Activated CD4-positive, alpha-beta T cell treated with anti-CD3 and anti-CD28 coated beads, Interleukin-2, amount 50 U/mL, for 1 hour (primary cell): ENCODE results near the gene CSN1S1.
"Not testable (repeated sequence)": the region's sequence is repeated elsewhere in the genome, so short reads cannot be mapped to it uniquely, and the experiment has no call there.

Experiments
- DNase-seq: peaks from one replicate; pipeline ENCODE4 v3.0.0-alpha.2; 2020

The CSN1S1 gene, protein sequence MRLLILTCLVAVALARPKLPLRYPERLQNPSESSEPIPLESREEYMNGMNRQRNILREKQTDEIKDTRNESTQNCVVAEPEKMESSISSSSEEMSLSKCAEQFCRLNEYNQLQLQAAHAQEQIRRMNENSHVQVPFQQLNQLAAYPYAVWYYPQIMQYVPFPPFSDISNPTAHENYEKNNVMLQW

DNA sequence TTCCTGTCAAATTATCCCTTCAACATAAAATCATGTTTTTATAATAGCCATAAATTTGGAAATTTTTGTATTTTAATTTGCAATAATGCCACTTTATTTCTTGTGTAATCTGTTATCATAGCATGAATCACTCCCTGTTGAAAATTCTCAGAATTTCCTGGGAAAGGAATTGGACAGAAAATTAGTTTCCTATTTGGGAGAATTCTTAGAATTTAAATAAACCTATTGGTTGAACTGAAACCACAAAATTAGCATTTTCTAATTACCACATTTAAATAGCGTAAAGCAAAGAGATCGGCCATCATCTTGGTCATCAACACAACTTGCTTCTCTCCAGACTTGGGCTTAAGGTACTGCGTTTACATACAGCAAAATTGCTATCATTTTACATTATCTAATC, at the start of gene CSN1S1:
TSS of gene CSN1S1 (plus strand) at position 301 of the 400 bp plus-strand sequence. CDS start 1,488 bp downstream, outside the sequence.
- DNase-seq: no peak

DNA sequence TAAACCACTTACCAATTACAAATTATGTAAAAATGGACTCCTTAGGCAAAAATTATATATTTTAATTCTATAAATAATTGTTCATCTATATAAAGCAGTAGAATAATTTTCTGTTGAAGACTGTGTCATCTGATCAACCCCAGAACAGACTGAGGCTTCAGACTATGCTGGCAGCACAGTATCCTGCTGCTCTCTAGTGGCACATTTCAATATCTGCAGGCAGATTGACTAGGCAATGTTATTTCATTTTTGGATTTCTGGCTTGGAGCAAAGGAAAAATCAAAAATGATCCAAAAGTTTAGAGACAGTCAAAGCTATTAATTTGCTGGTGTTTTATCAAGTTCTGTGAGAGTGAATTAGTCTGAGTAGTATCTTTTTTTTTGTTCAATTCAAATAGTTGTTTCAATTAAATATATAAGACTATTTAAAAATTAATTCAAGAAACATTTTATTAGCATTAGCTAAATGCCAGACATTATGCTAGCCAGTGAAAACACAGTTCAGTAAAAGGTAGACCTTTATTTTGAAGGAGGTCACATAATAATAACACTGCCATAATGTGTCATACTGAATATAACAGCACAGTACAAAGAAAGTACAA, 49.6 kb upstream of the CSN1S1 start:
- DNase-seq: peak; percentile 5

DNA sequence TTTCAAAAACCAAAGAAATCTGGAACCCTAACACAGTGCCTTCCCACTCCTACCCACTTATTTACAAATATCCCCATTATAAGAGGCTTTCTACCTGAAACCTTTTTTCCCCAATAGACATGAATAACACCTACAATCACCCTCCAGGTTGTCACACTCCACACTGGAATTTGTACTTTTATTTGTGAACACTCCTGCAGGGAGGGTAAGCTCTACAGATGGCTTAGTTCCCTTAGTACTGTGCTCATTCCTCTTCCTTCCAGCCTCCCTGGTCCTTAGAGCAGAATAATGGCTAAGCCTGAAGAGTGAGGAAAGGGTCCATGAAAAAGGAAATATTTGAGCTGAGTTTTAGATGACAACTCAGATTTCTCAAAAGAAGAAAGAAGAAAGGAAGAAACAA, 48.7 kb upstream of the CSN1S1 start:
- no peak for DNase-seq

DNA sequence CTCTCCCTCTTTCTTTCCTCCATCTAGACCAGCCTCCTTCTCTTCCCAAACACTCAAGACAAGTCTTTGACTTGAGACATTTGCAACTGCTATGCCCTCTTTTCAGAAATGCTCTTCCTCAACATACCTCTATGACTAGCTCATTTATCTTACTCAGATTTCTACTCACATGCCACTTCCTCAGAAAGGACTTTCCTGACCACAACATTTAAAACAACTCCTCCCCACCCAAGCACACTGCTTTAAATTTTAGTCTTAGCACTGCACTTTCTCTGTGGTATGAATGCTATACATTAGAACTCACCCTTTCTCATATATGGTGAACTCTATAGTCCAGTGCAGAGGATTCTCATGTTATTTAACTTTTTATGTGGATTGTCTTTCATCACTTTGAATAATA, 42.5 kb upstream of the CSN1S1 start:
- no peak for DNase-seq

DNA sequence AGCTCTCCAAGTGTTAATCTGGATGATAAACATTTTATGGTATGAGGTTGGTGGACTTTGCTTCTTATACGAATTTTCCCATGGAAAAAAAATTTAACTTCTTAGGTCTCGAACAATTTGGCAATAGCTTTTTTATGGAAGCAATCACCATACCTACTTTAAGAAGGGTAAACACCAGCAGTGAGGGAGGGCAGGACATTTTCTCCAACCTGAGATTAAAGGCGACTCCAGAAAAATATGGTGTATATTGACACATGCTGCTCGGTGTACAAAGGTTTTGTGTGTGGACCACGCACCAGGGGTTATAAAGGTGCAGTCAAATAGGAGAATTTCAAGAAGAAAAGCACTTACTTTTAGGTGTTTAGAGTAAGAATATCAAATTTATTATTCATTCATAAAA, 36.7 kb upstream of the CSN1S1 start:
- no peak for DNase-seq

DNA sequence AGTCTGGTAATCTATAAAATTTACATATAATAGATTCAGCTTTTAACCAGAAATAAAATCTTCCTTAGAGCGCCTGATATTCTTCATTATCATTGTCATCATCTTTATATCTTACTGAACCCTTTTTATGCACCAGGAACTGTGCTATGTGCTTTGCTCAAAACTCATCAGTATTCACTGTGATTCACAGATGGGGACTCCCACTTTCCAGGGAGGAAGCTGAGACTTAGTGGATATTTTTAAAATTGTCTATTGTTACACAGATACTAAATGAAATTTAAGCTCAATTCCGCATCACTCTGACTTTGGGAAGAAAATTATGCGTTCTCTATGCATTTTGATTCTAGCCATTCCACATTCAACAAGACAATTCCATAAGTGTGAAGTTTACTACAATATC, 36.1 kb upstream of the CSN1S1 start:
- DNase-seq: no peak

DNA sequence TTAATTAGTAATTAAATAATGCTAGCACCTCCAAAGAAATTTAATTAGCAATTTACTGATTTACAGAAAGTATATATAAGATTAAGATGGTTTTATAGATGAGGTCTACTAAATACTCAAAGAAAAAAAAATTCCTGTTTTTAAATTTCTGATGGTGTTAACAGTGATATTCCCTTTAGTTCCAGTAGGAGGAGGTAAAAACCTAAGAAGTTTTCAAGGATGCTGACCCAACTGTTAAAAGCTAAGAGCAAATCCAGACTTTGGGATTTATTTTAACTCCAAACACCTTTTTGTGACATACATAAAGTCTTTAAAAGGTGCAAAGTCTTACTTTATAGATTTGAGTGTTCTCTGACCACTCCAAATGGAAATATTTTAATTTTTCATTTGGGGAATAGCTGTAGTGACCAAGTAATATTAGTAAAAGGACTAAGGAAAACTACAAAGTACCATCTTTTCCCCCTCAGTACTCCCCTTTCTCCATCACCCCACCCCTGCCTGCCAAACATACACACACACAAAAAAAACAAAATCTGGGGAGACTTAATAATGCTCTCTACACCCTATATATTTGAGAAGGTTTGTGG, 34.2 kb upstream of the CSN1S1 start:
- no peak for DNase-seq

DNA sequence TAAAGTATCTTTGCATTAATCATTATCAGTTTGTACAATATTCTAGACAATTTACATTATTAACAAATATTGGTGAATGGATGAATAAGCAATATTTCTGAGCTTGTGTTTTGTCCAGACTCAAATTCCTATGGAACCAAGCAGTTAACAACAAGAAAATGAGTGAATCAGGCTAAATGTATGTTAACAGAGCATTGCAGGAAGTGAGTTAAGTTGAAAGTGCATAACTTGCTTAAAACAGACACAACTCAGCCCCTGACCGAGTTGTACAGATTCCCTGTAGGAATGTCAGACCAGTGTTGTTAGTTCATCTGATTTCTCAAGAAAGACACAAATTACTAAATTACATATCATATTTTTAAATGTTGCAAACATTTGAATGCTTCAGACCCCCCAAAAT, 23.7 kb upstream of the CSN1S1 start:
- DNase-seq: no peak

DNA sequence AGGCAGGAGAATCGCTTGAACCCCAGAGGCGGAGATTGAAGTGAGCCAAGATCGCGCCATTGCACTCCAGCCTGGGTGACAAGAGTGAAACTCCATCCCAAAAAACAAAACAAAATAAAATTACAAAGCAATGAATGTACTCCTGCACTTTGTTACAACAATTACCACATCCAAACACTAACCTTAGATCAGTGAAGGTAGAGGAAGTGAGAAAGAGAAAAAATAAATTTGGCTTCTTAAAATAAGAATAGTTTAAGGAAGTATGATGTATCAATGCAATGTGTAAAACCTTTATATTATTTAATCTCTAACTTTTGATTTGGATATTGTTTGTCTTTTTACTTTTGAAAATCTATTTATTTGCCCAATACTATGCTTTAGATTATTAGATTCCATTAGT, 21.7 kb upstream of the CSN1S1 start:
- no peak for DNase-seq

DNA sequence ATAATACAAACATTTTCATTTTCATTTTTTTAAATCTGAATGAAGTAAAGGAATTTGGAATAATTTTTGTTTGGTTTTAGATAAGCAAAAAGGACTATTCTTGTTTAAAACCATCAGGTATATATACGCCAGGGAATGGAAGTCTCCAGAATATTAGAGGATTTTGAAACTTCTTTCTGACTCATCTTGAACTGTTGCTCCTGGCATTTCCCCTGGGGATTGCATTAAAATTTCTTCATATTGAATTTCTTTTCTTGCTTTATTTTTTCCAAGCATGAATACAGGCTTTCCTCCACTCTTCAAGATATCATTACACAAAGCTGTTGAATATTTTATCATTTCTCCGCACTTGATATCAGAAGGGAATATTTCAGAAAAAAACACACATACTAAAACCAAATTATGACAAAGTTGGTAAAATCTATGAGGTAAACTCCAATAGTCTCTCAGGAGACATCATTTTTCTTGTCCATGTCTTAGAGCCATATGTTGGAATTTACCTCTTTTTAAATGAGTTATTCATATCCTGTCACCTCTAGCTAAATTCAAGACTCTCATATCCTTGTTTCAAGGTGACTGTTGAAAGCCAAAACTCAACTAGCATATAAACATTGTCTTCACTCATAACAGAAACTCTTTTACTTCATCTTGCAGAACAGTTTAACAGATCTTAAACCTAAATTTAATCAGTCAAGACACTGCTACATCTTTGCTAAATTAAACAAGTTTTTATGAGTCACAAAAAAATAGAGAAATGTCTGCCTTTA, 20.7 kb upstream of the CSN1S1 start:
- no peak for DNase-seq

DNA sequence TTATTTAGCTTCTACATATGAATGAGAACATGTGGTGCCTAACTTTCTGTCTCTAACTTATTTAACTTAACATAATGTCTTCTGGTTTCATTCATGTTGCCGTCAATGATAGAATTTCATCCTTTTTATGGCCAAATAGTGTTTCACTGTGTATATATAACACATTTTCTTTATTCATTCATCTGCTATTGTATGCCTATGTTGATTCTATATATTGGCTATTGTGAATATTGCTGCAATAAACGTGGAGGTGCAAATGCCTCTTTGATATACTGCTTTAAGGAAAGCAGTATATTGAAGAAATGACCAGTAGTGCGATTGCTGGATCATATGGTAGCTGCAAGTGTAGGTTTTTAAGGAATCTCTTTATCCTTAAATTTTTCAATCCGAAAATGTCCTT, 10.0 kb upstream of the CSN1S1 start:
- DNase-seq: no peak

DNA sequence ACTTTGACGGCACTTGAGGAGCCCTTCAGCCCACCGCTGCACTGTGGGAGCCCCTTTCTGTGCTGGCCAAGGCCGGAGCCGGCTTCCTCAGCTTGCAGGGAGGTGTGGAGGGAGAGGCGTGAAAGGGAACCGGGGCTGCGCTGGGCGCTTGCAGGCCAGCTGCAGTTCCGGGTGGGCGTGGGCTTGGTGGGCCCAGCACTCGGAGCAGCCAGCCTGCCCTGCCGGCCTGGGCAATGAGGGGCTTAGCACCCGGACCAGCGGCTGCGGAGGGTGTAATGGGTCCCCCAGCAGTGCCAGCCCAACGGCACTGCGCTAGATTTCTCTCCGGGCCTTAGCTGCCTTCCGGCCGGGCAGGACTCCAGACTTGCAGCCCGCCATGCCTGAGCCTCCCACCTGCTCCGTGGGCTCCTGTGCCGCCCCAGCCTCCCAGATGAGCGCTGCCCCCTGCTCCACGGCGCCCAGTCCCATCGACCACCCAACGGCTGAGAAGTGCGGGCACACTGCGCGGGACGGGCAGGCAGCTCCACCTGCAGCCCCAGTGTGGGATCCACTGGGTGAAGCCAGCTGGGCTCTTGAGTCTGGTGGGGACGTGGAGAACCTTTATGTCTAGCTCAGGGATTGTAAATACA, 7.0 kb upstream of the CSN1S1 start:
- DNase-seq: not testable (repeated sequence)

DNA sequence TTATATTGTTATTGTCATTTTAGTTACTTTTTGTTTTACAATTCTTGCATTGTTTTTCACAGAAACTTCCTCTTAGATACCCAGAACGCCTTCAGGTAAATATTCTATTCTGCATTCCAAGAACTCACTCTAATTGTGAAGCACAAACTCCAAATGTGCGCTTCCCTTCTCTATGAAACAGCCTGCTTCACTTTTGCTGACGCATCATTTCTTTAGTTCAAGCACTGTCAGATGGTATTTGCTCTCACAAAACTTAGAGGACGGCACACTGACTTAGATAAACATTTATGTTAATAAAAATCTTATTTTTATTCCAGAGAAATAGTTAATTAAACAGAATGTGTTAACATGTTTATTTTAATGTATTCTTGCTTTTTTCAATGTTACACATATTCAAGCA, 3.3 kb downstream of the CSN1S1 start:
- DNase-seq: no peak

DNA sequence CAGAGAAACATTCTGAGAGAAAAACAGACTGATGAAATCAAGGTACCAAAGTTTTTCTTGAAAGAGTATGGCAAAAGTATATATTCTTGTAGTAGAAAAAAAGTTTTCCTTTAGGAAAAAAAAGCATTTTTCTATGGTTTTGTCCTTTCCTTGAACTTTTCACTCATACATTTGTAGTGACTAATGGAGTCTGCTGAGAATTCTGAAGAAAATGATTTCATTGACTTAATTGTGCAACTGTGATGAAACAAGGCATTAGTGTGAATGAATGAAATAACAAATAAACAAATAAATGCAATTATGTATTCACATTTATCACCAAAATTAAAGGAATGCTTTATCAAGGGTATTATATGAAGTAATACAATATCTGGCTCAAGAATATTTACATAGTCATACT, 5.7 kb downstream of the CSN1S1 start:
- DNase-seq: no peak

DNA sequence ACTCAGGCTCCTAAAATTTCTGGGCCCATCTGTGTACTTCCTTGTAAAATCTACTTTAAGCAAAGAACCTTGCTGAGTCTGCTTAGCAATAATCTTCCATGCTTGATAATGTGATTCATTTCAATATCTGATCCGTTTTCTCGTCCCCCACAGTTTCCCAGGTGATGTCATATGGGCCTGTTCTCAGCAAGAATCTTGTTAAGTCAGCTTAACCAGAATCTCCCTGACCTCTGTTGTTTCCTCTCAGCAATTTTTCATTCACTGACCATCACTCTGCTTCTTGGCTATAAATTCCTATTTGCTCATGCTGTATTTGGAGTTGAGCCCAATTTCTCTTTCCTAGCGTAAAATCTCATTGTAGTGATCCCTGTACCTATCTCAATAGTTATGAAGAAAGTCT, 20.7 kb downstream of the CSN1S1 start:
- no peak for DNase-seq

DNA sequence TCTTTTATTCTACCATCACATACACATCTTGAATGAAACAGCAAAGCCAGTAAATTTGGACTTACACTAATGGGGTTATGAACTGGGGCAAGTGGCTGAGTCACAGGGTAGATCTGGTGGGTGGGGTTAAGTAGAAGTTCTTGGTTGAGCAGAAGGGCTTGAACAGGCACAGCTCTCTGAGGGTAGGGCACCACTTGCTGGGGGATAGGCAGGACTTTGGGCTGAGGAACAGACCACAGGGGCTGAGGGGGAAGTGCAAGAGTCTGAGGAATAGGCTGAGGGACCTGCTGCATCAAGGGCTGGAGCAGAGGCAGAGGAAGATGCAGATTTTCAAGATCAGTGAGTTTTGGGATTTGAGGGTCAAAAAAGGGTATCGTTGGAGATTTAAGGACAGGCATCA, 26.3 kb downstream of the CSN1S1 start:
- DNase-seq: no peak

DNA sequence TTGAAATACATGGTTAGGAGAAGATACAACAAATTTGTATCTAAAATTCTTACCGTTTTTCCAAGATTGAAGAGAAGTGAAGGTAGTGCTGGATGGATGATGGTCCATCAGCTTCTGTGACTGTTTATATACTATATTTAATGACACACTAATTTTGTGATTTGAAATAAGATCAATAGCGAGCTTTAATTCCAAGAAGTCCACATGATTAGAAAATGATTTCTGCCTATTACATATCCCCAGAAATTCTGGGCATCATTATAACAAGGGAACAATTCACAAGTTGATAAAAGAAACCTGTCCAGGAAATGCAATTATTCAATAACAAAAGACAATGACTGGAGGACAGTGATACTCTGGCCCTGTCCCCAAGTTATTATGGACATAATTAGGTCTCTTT, 34.8 kb downstream of the CSN1S1 start, which contains the start of gene CSN2:
TSS of gene CSN2 (minus strand) at position 101 of the 400 bp plus-strand sequence. CDS start 4,733 bp downstream, outside the sequence.
- no peak for DNase-seq

DNA sequence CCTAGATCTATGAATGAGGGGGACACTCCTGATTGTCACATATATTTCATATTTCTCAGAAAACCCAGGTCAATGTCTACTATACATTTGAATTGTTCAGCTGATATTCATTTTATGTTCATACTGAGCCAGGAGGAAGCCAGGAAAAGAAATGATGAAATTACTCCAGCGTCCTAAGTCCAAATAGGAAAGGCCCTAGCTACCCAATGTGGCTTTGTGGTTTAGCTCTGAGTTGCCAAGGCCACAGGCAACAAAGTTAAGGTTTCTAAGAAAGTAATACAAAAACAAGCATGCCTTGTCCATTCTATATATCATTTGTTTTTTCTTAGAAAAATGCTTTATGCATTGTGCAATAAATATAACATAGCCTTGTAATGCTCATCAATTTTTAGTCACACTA, 39.2 kb downstream of the CSN1S1 start:
- no peak for DNase-seq

DNA sequence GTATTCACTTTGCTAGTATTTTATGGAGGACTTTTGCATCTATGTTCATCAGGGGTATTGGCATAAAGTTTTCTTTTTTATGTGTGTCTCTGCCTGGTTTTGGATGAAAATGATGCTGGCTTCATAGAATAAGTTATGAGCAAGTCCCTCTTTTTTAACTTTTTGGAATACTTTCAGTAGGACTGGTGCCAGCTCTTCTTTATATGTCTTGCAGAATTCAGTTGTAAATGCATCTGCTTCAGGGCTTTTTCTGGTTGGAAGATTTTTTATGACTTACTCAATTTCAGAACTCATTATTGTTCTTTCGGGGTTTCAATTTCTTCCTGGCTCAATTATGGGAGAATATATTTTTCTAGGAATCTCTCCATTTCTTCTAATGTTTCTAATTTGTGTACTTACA, 43.8 kb downstream of the CSN1S1 start:
- no peak for DNase-seq

DNA sequence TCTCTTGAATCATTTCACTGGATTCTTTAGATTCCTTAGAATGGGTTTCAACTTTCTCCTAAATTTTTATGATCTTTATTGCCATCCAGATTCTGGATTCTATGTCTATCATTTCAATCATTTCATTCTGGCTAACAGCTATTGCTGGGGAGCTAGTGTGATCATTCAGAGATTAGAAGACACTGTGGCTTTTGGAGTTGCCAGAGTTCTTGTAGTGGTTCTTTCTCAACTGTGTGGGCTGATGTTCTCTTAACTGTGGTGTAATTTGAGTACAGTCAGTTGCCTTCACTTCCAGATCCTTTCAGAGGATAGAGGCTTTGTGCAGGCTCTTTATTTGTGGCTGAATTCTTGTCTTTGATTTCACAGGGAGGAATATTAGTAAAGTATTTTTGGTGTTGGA, 46.7 kb downstream of the CSN1S1 start:
- DNase-seq: no peak

DNA sequence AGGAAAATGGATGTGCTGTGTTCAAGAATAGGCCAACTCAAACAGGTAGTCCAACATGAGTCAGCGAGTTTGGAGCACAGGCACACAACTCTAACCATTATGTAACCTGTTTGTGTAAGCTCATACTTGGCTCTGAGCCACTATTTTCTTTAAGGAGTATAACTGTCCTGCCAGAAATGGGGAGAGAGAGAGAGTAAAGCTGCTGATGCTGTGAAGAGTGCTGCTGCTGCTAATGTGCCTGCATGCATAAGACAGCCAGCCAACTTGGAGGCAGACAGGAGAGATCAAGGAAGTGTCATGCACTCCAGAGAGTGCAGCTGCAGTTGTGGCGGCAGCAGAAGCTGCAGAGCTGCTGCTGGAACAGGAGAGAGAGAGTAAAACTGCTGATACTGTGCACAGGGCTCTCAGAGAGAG, 53.2 kb downstream of the CSN1S1 start:
- no peak for DNase-seq

DNA sequence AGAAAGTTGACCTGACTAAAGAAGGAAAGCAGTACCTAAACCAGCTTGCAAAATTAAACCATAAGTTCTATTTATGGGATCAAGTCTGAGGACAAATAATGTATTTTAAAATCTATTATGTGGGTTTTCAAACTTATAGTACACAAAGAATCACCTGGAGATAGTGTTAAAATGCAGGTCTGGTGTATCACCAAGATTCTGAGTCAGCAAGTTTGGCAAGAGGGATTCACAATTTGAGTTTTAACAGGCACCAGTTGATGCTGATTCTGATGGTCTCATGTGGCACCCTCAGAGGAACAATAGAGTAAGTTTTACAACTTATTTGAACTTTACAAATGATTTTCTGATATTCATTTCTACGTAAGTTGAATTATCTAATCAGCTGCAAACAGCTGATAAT, 55.8 kb downstream of the CSN1S1 start:
- DNase-seq: no peak

DNA sequence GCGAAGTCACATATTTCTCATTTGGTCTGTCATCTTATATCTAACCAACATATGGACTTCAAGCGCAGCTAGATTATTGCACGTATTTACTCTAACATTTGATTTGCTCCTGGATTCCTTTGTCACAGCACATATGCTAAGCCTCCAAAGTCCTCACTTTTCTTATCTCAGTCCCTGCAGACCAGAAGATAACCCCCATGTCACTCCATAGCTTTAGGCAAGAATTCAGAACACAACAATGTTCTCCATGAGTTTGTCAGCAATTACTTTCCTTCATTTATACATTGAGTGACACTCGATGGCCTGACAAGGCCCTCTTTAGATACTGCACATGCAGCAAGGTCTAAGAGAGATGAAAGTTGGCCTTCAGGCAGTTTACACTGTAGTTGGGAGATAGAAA, 60.1 kb downstream of the CSN1S1 start:
- DNase-seq: no peak

DNA sequence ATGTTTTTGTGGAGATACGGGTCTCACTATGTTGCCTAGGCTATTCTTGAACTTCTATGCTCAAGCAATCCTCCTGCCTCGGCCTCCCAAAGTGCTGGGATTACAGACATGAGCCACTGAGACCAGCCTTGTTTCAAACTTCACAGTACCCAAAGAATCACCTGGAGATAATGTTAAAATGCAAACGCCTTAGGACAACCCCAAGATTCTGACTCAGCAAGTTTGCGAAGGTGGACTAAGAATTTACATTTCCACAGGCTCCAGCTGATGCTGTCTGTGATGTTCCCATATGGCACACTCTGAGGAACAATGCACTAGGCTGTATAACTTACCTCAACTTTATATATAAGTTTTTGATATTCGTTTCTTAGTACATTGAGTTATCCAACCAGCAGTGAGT, 63.9 kb downstream of the CSN1S1 start:
- no peak for DNase-seq
